ENCODE results near the gene MTCL1. TPM values are rescaled to one million over a fixed set of nuclear protein-coding genes. Genes with fewer than 3 reads are reported as not detected.

MTCL1 gene
- polyA plus RNA-seq, 10 donors = 16.9 to 43.9 (median 28.5) TPM

GRCh38 chr18:8685914-8686216, 19.5 kb upstream of the MTCL1 start:
- no peak for DNase-seq

DNA sequence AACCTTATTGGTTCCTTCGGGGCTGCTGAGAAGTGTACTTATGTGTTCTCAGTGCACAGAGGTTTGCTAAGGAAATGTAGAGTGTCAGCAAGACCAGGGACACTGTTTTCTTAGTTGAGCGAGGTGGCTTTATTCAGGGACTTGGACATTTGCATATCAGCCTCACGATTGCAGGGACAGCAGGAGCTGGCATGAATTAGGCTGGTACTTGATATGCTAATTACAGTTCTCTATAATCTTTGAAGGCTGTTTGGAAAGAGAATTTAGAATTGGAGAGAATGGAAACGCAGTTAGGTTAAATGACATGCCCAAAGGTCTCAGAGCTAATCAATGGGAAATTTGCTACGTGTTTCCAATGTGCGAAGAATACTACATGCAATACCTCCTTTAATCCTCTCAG, 18.7 kb upstream of the MTCL1 start:
- DNase-seq = no peak

DNA sequence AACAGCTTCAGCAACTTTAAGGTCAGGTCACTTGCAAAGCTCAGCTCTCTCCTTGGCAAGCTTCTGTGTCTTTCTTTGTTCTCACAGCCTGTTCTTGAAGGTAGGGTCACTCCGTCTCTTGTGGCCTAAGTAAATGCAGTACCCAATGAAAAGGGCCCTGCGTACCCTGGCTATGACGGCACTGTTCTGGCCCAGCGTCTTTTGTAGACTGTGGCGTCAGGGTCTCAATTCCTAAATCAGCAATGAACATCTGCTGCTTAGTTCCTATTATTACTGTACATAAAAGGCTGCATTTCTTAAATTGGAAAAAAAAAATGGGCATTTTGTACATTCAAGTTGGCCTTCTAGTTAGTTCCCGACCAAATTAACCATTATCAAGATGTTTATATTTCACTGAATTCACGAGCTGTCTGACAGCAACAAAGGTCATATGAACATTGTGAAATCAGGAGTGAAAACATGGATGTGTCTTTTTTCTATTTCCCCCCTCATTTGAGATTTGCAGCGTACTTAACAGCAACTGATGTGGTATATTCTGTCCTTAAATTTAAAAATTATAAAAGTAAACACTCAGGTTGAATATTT, 17.0 kb upstream of the MTCL1 start:
- no peak for DNase-seq

- DNase-seq = no peak
Measured at GRCh38 chr18:8688816-8689215, 16.5 kb upstream of the MTCL1 start.

DNA sequence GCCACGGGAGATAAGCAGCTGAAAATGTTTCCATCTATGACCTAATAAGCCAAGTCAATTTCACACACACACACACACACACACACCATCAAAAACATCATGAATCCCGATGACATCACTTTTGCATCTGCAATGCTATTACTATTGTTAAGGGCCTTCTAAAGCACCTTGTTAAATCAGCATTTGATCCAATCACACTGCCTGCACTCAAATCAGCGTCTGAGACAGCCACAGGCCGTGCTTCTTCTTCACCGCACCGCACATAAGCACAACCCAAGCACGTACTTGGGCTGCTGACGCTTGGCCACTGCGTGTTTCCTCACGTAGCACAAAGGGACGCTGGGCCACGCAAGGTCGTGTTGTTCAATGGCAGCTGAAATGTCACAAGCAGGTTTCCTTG, 15.8 kb upstream of the MTCL1 start:
- no peak for DNase-seq

DNA sequence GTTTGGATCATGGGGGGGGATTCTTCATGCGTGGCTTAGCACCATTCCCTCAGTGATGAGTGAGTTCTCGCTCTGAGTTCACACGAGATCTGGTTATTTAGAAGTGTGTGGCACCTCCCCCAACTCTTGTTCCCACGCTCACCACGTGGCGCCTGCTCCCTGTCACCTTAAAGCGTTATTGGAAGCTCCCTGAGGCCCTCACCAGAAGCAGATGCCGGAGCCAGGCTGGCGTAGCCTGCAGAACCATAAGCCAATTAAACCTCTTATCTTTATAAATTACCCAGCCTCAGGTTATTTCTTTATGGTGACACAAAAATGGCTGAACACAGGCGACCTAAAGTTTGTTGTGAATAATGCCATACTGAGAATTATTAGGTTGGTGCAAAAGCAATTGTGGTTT, 10.5 kb upstream of the MTCL1 start:
- no peak for DNase-seq

- no peak for DNase-seq
Measured at GRCh38 chr18:8695932-8696517, 9.3 kb upstream of the MTCL1 start.

DNA sequence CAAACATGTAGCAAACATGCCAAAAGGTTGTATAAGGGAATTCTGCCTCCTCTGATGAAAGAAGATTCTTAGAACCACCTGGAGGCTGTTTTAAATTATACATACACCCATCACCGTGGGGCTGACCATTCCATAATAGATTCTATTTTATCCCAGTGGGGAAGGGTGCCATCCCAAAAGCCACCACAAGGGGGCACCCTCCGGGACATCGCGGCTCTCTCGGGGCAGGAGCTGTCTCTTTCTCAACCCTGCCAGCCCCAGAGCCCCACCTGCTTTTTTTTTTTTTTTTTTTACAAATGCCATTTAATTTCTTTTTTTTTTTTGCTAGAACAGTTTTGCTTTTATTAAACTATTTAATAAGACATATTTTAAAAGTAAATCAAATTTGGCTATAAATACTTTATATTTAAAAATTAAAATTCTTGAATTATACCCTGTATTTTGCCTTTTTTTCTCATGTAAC, 8.6 kb upstream of the MTCL1 start:
- peak in 2 of 3 donors; percentile 73 to 74 for DNase-seq

DNA sequence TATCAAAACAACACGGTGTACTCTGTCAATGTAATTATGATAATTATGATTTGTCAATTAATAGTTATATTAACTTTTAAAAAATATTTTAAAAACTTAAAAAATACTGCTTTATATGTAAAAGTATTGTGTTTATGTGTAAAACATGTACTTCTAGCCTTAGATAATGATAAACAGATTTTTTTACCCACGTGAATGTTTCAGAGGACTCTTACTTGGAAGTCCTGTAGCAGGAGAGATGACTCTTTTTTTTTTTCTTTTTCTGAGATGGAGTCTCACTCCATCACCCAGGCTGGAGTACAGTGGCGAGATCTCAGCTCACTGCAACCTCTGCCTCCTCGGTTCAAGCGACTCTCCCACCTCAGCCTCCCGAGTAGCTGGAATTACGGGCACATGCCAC, 6.2 kb upstream of the MTCL1 start:
- no peak for DNase-seq

DNA sequence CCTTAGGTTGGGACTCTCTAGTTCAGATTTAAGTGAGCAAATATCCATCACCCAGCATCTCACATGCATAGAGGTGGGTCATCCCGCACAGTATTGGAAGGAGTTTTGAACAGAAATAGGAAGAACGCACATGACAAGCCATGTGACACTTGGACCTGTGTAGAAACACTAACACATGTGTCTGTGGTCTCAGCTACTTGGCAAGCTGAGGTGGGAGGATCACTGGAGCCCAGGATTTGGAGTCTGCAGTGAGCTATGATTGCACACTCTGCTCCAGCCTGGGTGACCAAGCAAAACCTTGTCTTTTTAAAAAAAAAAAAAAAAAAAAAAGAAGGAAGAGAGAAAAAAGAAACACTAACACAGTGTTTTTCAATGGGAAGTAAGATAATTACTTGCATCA, 5.4 kb upstream of the MTCL1 start:
- DNase-seq = peak in 1 of 3 donors; percentile 14

GRCh38 chr18:8701546-8702118, 3.7 kb upstream of the MTCL1 start:
- DNase-seq = peak in 2 of 3 donors; percentile 36 to 85

GRCh38 chr18:8702668-8703067, 2.7 kb upstream of the MTCL1 start:
- DNase-seq = no peak

DNA sequence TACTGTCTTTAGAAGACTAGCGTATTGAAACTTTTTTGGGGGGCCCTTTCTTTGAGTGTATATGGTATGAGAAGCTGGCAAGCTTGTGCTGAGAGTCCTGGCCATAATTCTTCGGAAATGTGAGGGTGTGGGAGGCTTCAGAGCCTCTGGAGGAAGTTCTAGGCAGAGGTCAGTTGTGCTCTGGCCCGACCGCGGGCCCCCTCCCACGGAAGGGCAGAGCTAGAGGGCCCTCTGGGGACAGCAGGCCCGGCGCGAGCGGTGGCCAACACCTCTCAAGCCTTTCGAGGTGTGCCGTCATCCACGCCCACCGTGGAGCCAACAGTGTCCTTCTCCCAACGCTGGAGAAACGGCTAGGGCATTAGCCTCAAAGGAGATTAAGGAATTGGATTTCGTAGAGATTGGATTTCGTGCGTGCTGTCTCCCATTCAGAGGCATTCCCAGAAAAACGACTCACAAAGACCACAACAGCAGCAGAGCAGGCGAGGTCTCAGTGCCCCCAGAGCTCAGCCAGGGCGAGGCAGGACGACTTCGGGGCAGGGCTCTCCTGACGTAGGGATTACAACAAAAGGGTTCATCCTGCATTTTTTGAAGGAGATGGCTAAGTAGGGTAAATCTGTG, 2.2 kb upstream of the MTCL1 start:
- DNase-seq = peak in 1 of 3 donors; percentile 28

DNA sequence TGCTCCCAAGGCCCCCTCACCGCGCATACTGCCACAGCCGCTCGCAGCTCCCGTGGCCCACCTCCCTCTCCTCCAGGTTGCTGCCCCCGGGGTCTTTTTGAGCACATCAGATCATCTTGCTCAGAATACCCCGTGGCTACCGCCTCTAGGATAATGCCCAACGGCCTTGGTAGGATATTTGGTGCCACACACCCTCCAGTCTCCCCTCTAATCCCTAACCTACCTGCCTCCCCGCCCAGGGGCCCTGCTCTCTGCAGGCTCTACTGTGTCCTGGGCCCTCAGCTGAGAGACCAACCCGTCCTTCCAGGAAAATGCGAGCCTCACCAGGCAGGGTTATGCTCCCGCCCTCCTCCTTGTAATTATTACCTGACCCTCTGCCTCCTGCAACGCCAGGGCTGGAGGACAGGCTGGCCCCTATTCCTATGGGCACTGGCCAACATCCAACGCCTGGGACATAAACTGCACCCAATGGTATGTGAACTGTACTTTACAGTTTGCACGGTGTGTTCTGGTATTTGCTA, 1.5 kb upstream of the MTCL1 start:
- no peak for DNase-seq

GRCh38 chr18:8704361-8705237, 757 bp upstream of the MTCL1 start:
- peak; percentile 86 to 93 (median 89) for DNase-seq

DNA sequence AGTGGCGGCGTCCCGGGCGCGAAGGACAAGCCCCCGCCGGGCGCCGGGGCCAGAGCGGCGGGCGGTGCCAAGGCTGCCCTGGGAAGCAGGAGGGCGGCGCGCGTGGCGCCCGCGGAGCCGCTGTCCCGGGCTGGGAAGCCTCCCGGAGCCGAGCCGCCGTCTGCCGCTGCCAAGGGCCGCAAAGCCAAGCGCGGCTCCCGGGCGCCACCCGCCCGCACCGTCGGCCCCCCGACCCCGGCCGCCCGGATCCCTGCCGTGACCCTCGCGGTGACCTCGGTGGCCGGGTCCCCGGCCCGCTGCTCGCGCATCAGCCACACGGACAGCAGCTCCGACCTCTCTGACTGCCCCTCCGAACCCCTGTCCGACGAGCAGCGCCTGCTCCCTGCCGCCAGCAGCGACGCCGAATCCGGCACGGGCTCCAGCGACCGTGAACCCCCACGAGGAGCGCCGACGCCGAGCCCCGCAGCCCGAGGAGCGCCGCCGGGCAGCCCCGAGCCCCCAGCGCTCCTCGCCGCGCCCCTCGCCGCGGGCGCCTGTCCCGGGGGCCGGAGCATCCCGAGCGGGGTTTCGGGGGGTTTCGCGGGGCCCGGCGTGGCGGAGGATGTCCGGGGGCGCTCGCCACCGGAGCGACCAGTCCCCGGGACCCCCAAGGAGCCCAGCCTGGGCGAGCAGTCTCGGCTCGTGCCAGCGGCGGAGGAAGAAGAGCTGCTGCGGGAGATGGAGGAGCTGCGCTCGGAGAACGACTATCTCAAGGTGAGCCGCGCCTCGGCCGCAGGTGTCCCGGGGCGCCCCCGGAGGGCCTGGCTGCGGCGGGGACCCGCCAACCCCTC, 820 bp downstream of the MTCL1 start:
- peak in 1 of 3 donors; percentile 50 for DNase-seq

- DNase-seq = peak; percentile 34 to 61 (median 42)
Measured at GRCh38 chr18:8706791-8707555, 1.6 kb downstream of the MTCL1 start.

DNA sequence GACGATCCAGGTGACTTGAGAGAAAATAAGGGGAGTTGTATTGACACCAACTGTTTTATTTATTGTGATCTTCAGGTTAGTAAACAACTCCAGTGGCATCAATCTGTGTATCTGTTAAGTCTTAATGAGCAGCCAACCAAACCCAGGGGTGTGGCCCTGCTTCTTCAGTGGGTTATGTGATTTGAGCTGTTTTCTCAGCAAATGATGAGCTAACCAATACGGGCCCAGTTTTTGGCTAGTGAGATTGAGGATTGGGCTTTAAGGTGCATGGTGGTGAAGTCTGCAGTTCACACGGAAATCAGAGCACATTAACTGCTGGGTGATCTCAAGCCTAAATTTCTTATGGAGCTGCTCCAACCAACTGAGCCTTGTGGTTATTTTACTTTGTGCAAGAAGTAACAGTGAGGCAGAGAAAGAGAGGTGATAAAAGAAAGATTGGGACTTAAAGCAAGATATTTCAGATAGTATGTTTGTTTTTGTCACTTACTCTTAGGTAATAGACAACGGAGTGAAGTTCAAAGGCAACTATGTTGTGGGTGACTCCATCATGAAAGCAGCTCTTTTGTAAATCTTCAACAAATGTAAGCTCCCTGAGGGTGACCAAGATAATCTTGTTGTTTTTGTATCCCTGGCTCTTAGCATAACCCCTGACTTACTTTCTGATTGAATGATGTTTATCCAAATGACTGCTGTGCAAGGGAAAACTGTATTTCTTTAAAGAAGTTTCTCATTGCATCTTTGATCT, 2.4 kb downstream of the MTCL1 start:
- DNase-seq = peak in 1 of 3 donors; percentile 36

GRCh38 chr18:8708670-8709069, 3.3 kb downstream of the MTCL1 start:
- DNase-seq = no peak

All from muscle of back (tissue), 11 donors.